ENCODE data around the gene C4orf54.

DNA sequence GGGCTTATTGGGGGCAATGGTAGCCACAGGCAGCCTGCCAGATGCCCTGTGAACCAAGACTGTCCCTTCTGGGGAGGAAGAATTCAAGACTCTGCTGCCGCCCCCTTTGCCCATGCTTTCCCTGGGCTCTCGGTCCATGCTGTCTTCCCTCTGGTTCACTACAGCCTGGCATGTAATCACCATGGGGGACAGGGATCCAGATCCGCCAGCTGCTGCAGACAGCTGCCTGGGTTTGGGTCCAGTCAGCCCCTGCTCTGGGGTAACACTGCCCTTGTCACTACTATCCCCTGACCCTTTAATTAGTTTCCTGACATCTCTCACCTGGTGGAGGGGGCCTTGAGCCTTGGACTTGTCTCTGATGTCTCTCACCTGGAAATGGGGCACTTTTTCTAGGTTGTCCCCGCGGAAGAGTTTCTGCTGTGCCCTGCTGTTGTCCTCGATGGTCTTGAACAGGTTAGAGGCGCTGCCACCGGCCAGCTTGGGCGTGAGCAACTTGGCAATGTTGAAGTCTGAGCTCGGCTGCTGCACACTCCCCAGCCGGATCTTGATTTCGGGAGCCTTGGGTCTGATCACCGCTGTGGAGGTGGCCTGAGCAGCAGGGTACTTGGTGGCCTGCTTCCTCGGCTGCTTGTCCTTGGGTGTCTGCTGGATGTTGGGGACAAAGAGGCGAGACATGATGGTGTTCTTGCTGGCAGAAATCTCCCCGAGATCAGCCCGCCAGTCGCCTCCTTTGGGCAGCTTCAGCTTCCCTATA, 6.4 kb downstream of the C4orf54 start:
- TF ChIP-seq CTCF (IDR thresholded peaks at IDR 0.05) (no peak), POLR2A (IDR thresholded peaks at IDR 0.05) (no peak)
